ENCODE data around the gene CELSR1.

The CELSR1 gene

DNA sequence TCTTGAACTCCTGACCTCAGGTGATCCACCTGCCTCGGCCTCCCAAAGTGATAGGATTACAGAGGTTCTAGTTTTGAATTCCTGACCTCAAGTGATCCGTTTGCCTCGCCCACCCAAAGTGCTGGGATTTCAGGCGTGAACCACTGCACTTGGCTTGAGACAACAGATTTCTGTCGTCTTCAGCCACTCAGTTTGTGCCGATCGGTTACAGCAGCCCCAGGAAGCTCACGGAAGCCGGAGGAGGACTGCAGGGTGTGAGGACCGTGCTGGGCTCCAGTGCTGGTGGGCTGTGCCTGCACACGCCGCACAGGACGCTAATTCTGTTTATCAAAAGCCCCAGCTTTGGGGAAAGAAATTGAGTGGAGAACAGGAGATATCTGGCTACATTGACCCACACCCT lies 82.0 kb downstream of the CELSR1 start:
- no peak for DNase-seq

DNA sequence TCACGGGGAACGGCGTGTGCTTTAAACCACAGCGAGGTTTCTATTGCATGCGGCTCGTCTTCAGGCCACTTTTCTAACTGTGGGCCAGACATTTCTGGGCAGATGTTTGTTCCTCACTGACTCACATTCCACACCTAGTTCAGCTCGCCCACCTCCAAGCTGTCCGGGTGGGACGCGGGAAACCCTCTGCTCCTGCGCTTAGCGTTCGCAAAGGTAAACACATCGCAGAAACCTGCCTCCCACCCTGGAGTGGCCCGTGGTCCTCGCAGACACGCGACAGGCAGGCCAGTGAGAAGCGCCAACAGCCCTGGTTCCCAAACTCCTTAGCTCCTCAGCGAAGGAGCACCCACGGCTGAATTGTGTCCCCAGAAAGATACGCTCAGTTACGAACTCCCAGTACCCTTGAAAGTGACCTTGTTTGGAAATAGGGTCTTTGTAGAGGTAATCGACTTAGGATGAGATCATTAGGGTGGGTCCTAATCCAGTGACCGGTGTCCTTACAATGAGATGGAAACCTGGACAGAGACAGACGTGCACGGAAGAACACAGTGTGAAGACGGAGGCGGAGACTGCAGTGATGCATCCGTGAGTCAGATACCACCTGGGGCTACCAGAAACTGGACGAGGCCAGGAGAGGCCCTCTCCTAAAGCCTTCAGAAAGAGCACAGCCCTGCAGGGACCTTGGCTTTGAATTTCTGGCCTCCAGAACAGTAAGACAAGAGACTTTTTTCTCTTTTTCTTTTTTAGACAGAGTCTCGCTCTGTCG lies 82.7 kb downstream of the CELSR1 start:
- DNase-seq = no peak

DNA sequence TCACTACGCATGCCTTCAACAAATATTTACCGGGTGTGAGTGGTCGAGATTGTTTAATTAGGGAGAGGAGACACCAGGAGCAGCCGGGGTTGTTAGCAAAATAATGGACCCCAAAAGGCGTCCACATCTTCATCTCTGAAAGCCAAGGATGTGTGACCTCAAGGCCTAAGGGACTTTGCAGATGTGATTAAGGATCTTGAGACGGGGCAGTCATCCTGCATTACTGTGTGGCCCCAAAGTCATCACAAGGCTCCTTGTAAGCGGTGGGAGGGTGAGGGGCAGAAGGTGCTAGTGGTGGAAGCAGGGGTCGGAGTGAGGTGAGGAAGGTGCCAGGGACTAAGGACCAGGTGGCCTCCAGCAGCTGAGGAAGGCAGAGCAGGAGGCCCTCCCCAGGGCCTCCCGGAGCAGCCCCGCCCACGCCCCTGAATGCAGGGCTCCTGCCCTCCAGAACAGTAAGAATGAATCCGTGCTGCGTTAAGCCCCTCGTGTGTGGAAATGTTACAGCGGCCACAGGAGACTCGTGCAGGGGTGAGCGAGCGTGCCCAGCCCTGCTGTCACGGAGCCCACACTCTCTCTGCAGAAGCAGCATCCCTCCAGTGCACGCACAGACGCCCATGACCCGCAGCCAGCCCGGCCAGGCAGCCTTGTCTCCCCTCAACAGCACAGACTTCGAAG lies 83.5 kb downstream of the CELSR1 start:
- no peak for DNase-seq

DNA sequence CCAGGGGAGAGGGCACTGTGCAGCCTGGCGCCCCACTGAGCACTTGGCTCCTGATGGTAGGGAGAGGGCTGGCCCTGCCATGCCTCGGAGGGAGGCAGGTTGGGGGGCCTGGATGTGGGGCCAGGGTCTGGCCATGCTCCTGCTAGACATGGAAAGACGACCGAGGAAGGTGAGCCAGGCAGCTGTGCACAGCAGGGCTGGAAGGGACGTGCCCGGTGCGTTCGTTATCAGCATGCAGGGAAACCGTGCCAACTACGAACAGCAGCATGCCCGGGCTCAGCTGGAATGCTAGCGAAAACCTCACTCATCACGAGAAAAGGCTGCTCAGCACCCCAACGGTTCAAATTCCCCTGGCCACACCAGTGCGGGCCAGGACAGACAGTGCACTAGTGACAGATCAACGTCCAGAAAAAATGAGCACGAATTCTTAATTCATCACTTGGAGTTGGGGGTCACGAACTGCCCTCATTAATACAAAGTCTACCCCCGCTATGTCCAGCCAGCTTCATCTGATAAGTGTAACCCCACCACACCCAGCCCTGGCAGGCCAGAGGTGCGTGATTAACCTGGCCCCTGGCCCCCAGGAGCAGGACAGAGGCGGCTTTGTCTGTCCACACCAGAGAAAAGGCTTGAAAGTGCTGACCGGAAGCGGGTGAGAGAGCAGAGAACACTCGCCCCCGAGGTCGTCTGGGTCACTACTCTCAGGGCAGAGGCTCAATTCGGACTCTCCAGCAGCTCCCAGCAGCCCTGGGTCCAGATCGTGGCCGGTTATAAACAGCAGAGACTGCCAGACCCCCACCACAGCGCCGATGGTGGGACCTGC lies 84.2 kb downstream of the CELSR1 start:
- DNase-seq = no peak

DNA sequence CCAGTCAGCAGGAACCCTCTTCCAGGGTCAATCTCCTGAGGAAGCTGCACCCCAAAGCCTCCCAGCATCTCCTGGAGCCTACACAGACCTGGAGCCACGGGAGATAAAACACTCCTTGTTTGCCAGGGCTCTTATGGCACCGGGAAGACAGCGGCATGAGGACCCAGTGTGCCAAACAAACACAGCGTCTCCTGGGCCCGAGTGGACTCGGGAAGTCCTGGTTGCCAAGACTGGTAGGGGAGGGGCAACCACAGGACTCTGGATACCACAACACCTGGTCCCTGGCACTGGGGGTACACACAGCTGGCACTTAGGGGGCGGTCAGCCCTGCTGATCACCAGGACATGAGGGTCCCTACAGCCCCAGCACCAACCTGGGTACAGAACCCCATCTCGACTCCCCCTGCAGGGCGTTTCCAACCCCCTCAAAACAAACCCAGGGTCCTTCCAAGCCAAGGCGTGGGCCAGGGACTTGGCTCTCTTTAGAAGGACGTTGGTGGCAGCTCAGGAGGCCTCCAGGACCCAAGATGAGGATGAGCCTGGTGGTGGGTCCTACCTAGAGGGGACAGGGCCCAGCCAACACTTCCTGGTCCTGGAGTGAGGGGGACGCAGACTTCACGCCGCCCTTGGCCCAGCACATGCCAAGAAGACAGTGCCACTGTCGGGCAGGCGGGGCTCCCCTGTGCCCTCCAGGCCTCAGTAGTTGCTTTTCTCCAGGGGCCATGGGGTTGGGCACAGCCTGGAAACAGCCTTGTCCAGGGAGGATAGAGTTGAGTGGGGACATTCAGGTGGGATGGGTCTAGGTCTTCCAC lies 85.0 kb downstream of the CELSR1 start:
- no peak for DNase-seq

DNA sequence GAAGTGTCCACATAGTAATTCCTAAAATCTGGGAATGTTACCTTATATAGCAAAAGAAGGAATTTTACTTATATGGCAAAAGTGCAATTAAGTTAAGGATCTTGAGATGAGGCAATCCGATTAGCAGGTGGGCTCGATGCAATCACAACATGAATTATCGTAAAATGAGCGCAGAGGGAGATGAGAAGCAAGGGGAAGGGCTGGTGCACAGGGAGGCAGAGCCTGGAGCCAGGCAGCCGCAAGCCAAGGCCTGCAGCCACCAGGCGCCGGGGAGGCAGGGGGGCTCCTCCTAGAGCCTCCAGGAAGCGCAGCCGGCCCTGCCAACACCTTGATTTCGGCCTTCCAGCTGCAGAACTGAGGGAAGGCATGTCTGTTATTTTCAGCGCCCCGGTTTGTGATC lies 85.7 kb downstream of the CELSR1 start:
- no peak for DNase-seq

DNA sequence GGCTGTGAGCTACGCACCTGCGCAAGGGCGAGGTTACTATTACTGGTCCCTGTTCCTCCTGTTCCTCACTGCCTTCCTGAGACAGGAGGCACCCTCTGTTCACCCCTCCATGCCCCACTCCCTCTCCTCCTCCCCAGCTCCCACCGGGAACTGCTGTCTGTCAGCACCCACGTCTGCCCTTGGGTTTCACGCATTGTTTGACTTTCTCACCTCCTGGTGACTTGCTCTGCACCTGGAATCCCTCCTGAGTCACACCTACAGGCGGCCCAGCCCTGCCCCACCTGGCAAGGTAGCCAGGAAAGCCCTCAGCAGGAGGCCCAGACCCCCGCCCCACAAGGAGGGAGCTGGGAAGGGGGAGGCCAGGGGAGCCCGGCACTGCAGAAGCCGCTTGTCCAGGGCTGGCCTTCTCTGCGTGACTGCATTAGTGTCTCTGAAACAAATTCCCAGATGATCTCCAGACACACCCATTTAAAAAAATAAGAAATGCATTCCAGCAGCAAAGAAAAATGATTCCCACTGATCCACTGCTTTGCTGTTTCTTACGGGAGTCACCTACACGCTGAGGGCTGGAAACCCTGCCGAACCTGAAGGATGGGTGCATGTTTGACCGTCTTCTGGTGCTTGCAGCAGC lies 86.4 kb downstream of the CELSR1 start:
- no peak for DNase-seq

DNA sequence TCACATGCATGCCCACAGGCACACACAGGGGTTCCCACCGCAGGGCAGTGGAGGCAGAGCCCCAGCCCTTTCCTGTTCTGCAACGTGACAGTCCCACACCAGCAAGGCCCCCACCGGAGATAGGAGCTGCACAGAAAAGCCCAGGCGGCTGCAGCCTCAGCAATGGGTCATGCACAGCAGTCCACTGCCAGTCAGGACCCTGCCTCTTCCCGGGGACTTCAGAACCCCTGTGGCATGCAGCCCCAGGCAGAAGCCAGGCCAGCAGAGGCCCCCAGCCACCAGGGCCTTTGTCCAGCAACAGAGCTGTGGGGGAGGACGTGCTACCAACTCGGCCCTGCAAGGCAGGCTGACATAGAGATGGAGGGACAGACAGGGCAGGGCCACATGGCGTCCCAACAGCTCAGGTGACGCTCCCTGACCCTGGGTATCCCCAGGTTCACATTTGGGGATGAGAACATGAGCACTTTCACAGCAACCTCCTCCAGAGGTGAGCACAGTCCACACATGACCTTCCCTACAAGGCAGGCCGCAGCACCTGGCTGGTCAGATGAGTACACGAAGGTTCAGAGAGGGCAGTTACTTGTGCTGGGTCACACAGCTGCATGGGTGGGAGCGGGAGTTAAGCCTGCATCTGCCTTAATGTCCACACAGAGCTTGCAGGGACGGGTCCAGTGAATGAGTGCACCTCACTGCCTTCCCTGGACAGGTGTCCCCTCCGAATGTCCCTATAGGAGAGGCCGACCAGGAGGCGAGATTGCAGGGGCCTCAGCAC lies 87.3 kb downstream of the CELSR1 start:
- DNase-seq = no peak

DNA sequence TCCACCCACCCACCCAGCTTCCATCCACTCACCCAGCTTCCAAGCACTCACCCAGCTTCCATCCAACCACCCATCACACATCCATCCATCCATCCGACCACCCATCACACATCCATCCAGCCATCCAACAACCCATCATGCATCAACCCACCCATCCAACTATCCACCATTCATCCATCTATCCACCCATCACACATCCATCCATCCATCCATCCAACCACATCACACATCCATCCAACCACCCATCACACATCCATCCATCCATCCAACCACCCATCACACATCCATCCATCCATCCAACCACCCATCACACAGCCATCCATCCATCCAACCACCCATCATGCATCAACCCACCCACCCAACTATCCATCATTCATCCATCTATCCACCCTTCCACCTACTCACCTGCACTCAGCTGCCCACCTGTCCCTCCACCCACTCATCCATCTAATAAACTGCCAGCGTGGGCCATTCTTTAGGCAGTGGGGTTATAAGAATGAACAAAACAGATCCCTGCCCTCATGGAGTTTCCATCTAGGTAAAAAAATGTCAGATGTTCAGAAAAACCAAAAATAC lies 88.2 kb downstream of the CELSR1 start:
- DNase-seq = no peak

DNA sequence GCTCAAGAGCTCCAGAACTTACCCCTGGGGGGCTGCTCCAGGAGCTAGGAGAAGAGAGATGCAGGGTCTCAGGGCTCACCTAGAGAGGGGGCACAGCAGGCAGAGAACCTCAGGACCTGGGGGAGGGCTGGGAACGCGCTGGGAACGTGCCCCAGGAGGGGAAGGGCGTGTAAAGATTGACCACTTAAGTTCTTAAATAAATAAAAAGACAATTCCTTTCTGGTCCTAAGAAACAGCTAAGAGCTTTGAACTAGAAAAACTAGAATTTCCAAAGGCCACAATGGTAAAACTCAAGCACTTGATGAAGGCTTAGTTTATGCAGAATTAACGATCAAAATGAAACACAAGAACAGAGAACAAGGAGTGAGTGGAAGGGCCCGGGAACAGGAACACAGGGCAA lies 89.1 kb downstream of the CELSR1 start:
- no peak for DNase-seq

DNA sequence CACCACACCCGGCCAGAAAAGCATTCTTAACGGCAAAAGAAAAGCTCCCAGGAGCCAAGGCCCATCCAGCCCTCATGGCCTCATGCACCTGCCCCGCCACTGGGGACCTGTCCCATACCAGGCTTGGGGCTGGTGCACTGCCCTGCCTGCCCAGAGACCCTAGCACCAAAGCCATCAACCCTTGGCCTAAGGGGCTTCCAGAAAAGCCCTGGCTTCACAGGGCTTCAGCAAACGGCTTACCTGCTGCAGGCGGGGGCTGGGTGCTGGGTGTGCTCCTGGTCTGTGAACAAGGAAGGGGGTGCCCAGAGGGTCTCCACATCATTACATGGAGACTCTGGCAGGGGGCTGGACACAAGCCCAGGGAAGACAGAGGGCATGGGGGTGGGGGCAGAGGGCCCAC lies 89.5 kb downstream of the CELSR1 start:
- DNase-seq = no peak

DNA sequence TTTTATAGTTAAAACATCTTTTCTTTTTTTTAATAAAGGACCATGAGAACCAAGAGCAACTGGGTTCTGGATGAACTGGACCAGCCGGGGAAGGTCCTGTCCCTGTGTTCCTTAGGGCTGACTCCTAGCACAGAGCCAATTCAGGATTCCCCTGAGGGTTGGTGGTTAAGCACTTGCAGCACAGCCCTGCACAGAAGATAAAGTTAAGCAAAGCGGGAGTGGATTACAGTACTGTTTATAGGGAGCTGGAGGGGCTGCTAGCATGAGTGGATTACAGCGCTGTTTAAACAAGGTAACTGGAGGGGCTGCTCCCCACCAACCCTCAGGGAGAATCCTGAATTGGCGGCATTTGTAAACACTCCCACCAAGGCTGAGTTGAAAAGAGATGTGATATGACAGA lies 90.6 kb downstream of the CELSR1 start:
- no peak for DNase-seq

DNA sequence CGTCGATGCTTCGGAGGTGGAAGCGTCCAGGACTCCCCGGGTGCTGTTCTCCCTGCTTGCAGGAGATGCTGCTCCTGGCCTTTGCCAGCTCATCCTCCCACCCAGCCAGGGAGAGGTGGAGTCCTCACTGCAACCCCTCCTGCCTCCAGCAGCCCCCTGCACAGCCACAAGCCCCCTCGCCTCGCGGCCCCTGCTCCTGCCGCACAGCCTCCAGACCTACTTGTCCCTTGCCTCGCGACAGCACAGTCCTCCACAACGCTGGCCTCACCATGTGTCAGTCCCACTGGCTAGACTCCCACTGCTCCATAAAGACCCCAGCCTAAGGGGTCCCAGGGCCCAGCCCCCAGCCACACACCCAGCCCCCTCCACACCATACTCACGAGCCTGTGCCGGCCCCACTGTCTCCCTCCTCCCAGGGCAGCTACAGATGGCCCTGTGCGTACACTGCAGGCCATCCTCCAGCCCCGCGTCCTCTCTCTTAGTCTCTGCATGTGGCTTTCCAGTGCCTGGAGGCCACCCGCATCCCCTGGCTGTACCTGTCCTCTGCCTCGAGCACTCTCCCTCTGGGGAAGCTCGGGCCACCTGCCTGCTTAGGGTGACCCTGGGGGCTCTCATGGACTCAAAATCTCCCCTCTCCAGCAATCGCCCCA lies 91.5 kb downstream of the CELSR1 start:
- no peak for DNase-seq

DNA sequence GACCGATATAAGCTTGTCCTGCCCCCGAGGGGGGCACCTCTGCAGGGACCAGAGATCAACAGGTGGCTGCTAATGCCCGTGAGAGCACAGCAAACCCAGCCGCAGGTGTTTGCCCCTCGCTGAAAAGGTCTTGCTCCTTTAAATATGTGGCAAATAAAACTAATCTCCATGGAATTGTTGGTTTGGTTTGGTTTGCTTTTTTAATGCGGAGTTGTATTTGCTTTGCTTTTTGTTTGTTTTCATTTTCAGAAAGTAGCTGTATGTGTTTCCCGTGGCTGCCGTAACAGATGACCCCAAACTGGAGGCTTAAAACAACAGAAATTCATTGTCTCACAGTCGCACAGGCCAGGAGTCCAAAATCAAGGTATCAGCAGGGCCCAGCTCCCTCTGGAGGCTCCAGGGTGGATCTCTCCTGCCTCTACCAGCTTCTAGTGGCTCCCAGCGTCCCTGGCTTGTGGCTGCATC lies 93.0 kb downstream of the CELSR1 start:
- no peak for DNase-seq

DNA sequence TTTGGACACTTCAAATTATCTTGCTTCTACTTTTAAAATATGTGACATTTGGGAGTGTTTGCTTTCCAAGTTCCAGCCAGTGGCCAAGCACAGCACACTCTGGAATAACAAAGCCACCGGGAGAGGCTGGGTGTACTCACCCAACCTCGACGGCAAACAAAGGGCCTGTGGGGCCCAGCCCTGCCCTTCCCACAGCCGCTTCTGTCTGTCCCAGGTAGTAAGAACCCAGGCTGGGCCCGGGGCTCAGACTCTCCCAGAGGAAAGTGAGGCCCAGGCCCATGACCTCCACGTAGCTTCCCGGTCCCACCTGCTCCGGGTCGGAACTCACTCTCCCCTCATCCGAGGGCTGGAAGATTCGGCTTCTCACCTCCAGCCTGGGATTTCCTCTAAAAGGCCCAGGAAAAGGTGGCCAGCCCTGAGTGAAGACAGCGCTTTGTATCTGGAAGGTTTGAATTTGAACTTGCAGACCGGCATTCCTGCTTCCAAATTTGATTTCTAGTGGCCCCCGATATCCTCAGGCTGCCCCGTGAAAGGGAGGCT lies 93.5 kb downstream of the CELSR1 start:
- no peak for DNase-seq

DNA sequence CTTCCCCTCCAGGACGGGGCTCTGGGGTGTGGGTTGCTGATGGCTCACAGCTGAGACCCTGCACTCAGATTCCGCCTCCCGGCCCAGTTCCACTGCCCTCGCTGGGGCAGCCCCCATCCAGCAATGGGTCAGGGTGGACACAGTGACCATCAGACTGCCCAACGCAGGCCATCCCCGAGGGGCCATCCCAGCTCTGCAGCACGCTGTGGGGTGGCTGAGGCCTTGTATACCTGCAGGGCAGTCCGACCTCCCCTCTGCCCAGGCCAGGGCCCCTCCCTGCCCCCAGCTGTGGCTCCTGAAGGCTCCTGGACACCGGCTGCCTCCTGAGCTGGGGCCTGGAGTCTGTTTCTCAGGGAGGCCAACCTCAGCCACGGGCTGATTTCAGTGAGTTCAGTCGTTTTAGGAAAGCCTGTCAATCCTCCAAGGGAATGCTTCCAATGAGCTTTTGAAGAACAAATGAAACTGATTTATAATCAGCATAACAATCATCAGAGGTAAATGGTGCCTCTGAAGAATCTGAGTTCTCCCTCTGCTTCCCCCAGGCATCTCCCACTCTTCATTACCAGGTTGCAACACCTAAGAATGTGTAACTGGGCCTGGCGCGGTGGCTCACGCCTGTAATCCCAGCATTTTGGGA lies 95.1 kb downstream of the CELSR1 start:
- DNase-seq = no peak

DNA sequence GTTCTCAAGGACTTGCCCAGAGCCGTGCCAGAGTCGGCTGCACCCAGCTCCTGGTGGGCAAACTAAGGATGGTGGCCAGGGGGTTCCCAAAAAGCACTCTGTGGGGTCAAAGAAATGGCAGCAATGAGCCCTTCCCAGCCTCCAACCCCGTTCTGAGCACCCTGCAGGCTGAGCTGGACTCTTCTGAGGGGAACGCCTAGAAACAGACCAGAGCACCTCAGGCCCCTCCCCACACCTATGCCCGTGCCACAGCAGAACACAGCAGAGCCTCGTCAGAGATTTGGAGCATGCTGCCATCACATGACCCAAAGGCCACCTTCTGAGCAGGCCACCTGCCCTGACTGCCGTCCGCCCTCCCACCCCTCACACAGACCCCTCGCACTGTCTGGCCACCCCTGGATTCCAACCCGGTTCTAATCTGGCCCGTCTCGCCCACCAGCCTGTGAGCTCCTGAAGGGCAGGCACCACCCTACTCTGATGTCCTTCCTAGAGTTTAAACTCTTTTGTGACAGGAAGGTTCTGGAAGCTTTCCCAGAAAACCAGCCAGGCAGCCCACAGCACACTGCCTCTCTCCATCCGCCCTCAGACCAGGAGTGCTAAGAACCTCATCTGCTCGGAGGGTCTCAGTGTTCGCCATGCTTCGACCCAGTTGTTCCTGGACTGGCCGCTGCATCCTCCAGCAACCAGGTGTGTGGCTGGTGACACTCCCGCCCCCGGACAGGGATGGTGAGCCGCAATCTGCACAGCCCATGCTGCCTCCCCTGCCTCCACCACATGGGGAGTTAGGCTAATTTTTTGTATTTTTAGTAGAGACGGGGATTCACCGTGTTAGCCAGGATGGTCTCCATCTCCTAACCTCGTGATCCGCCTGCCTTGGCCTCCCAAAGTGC lies 97.6 kb downstream of the CELSR1 start:
- DNase-seq = no peak

DNA sequence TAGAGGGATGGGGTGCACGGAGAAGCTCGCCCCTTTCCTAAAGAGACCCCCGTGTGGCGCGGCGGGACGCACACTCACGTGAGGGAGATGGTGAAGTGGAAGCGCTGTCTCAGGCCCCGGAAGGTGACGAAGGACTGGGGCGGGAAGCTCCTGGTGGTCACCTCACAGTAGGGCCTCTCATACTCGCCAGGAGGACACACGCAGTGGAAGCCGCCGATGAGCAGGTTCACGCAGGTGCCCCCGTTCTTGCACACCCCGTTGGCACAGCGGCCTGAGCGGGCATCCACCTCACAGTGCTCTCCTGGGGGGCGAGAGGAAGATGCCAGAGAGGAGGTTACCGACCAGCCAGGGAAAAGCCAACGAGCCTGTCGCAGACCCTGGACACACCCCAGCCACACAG lies 98.3 kb downstream of the CELSR1 start:
- DNase-seq = no peak

All from activated CD4-positive, alpha-beta T cell treated with anti-CD3 and anti-CD28 coated beads, Interleukin-10, Interleukin-2, amounts not matched to agents 100 ng/mL and 50 ng/mL, durations not matched to agents 16 hours and 8 hours (primary cell).